Daoy (cell line): ENCODE data around the gene GRIA3. TPM values are rescaled to one million over a fixed set of nuclear protein-coding genes. Genes with fewer than 3 reads are reported as not detected.
"Not testable (repeated sequence)": the region's sequence is repeated elsewhere in the genome, so short reads cannot be mapped to it uniquely, and the experiment has no call there.

Experiments
- DNase-seq: peaks from one replicate; pipeline ENCODE4 v3.0.0-alpha.2; 2015; ENCODE audit warnings: low read depth
- total RNA-seq: library from RNA; depleted of rRNA; stranded (reverse); fragments of >200 nt; shearing (Covaris generic); gene quantifications from 2 replicates; pipeline ENCODE4 v1.2.3, GENCODE V29; 2014

Gene GRIA3
- total RNA-seq, 1 experiment from 2014 or later = not detected

GRCh38 chrX:123272630-123273029, 88.6 kb downstream of the GRIA3 start:
- DNase-seq = no peak

DNA sequence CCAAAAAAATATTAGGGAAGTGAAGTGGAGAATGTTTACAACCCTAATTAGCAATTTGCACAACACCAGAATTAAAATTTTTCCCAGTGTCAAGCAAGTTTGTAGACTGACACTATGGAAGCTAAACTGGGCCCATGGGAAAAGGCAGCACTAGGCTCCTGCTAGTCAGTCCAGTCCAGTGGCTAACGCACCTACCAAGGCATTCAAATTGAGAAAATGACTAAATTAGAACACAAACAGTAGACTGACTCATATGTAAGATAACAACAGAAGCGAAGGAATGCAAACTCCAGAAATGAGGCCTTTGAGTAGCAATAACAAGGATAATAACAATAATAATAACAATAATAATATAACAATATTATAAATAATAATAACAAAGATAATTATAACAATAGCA, 90.7 kb downstream of the GRIA3 start:
- no peak for DNase-seq

DNA sequence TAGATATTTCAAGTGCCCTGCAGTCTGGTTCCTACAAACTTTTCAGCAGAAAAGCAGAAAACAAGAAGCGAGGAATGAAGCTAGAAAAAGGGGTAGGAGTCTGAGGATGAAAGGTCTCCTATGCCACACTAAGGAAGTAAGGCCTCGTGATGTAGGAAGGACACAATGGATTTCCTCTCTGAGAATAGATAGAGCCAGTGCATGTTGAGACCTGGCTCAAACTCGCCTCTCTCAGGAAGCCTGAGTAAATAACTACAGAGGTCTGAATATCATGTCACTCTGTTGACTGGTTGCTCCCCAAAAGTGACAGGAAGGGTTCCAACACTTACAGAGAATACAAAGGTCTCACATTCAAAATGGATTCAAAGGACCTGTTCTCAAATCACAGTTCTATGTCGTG, 93.3 kb downstream of the GRIA3 start:
- DNase-seq = no peak

- DNase-seq = no peak
Measured at GRCh38 chrX:123277821-123278220, 93.7 kb downstream of the GRIA3 start.

- no peak for DNase-seq
Measured at GRCh38 chrX:123282241-123282640, 98.2 kb downstream of the GRIA3 start.

DNA sequence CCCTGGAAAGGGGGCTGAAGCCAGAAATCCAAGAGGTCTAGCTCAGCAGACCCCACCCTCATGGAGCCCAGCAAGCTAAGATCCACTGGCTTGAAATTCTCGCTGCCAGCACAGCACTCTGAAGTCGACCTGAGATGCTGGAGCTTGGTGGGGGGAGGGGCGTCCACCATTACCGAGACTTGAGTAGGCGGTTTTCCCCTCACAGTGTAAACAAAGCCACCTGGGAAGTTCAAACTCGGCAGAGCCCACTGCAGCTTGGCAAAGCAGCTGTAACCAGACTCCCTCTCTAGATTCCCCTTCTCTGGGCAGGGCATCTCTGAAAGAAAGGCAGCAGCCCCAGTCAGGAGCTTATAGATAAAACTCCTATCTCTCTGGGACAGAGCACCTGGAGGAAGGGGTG, 99.3 kb downstream of the GRIA3 start:
- not testable (repeated sequence) for DNase-seq

DNA sequence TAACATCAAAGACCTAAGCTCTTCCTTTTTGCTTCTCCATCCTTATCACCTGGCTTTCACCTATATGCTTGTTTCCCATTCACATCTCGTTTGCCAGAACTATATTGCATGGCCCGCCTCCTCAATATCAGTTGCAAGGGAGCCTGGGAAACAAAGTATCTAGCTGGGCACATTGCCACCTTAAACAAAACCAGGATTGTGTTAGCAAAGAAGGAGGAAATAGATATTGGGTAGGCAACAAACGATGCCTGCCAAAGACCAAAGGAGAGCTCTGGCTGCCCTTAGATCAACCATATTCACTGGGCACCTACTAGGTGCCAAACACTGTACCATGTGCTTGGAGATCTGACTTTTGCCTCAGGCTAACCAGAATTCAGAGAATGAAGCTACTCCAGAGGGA, 107.5 kb downstream of the GRIA3 start:
- DNase-seq = no peak

DNA sequence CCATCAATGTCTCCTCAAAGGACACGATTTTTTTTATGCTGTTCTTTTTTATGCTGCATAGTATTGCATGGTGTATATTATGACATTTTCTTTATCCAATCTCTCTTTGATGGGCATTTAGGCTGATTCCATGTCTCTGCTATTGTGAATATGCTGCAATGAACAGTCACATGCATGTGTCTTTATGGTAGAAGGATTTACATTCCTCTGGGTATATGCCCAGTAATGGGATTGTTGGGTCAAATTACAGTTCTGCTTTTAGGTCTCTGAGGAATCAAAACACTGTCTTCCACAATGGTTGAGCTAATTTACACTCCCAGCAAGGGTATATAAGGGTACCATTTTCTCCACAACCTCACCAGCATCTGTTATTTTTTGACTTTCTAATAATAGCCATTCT, 113.9 kb downstream of the GRIA3 start:
- no peak for DNase-seq

GRCh38 chrX:123303429-123303828, 119.4 kb downstream of the GRIA3 start:
- DNase-seq = no peak

DNA sequence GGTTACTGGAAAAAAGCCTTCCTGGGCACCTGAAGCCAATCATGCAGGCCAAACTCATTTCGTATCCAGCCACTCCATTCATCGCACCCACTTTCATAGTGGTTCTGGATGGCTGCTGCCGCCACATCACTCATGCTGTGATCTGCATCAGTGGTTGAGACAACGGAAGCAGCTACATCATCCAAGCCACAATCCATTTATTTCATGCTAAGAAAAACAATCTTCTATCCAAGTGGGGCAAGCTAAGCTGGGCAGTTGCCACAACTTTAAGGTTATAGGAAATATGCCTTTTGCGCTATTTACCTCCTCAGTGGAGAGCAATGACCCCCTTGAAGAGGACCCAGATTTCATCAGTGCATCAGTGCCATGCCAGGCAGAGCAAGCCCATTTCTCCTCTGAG, 124.6 kb downstream of the GRIA3 start:
- no peak for DNase-seq

DNA sequence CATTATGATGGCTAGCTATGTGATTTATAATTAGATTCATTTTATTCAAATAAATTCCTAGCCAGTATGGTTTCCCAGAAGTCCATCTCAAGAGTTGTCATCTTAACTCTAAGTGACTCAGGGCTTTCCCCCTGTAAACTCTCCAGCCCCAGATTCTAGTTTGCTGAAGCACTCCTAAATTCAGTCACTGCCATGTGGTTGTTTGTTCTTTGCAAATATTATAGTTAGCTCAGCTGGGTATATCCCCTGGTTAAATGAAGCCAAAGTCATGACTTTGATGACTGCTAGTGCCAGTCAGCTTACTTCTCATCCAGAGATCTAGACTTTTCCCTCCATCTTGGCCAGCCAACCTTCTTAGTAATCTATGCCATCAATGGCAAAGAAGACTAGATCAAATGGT, 126.0 kb downstream of the GRIA3 start:
- no peak for DNase-seq

- no peak for DNase-seq
Measured at GRCh38 chrX:123311486-123311885, 127.4 kb downstream of the GRIA3 start.

- DNase-seq = no peak
Measured at GRCh38 chrX:123313486-123313885, 129.4 kb downstream of the GRIA3 start.

- DNase-seq = no peak
Measured at GRCh38 chrX:123320622-123321021, 136.5 kb downstream of the GRIA3 start.

DNA sequence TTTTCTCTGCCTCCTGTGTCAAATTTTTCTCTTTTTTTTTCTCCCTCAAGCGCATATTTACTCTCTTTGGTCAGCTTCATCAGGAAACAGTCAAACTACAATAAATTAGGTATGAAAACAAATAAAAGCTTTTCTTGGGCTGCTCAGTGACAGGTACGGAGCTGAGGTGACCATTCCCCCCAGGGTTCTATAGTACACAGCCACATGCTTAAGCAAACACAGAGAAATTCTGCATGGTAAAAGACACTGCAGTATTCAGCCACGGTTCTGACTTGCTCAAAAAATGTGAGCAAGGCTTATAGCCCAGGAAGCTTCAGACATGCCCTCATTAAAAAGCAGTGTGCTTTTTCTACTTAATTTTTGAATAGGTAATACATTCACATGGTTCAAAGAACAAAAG, 138.5 kb downstream of the GRIA3 start:
- DNase-seq = no peak

GRCh38 chrX:123324625-123325024, 140.5 kb downstream of the GRIA3 start:
- DNase-seq = no peak

GRCh38 chrX:123330229-123330942, 146.3 kb downstream of the GRIA3 start:
- no peak for DNase-seq

DNA sequence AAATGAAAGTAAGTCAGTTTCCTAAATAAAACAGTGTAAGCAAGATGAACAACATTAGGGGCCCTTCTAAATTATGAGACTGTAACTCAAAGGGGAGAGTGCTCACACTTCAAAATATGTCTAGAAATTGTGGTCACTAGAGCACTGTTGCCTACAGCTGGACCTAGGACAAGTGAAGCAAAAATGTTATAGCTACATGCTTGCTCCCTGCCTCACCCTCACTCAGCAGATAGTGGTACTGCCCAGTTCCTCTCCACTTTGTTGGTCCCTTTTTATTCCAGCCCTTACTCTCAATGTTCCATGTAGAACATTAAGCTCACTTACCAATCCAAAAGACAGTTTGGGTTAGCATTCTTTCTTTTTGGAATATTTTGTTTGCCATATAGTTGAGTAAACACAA, 147.3 kb downstream of the GRIA3 start:
- no peak for DNase-seq

DNA sequence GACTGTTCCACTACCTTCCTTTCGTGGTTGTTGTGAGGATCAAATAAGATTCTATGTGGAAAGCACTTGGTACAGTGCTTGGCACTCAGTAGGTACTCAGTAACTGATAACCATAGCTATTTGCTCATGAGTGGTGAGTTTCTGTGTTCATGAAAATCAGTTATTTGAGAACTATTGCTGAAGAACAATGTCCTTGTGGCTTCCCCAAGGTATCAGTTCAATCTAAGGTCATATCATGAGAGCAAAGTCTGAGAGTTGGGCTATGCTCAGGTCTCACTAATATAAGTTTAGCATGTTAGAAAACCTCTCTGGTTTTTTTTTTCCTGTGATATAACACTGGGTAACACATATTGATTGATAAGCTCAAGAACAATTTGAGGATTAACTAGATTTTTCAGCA, 147.8 kb downstream of the GRIA3 start:
- no peak for DNase-seq

DNA sequence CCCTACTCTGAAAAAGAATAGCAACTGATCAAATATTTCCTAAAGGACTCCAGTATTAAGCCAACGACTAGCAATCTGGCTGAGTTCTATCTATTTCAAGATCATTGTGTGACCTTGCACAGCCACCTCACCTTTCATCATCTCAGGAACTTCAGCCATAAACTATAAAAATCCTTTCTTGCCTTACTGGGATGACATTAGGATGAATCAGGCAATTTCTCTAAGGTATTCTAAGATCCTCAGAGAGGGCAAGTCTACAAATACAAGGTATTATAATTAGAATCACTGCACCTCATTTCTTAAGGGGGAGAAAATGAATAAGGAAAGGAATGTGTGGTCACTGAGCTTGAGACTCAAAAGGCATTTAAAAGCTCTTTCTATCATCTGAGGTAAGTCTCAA, 152.6 kb downstream of the GRIA3 start:
- DNase-seq = no peak

DNA sequence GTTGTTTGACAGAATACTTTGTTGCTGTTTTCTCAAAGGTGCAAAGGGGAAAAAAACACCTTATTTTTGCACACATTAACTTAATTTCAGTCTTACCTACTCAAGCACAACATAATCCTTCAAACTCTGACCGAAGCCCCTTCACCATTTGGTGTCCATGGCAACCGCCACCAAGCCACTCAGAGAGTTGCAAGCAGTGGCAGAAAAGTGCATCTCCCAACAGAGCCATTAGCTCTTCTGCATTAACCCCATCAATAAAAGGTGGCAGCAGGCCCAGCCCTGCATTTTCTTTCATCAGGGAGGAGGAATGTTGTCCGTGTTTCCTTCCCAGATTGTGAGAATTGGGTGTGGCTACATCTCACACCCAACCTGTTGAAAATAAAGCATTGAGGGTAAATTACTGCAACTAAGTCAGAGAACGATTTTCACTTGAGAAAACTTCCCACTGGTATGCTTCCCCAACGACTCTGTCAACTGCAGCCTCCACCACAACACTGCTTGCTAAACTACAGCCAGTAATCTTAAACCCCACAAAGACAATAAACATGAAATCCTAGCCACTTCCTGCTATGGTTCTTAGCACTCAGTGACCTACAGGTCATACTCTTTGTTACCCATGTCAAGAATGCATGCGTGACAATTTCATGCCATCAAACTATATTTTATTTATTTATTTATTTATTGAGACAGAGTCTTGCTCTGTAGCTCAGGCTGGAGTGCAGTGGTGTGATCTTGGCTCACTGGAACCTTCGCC, 154.0 kb downstream of the GRIA3 start:
- DNase-seq = no peak

GRCh38 chrX:123339221-123339905, 155.3 kb downstream of the GRIA3 start:
- no peak for DNase-seq

DNA sequence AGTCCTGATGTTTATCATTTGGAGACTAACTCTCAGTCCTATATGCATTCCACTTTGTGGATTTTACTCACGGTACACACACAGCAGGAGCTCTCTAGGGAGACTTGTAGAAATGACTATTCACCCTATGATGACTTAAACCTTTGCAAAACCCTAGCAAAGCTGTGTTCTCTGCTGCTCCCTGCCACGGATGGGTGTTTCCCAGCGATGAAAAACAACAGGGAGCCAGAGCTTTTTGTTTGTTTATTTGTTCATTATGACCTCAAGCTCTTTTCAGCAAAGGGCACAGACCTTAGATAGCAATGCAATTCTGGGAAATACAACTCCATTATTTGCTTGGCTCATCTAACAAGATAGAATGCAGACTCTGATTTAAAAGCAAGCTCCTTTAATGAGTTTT, 156.6 kb downstream of the GRIA3 start:
- no peak for DNase-seq
